Mesenchymal stem cell (in vitro differentiated cells and primary cell): ENCODE data around the gene USP17L12.
"Not testable (repeated sequence)": the region's sequence is repeated elsewhere in the genome, so short reads cannot be mapped to it uniquely, and the experiment has no call there.

Source experiments
- DNase-seq: peaks from one replicate; pipeline ENCODE4 v3.0.0-alpha.2; 2013
- H2AFZ ChIP-seq: one replicate; pipeline ENCODE4 v1.6.1; 2013; ENCODE audit warnings: low read depth, mild to moderate bottlenecking, control low read depth, inconsistent platforms, low read length, moderate library complexity
- H2AK5ac ChIP-seq: 2 replicates; pipeline ENCODE4 v1.6.1; 2013; ENCODE audit warnings: low read length, moderate library complexity, mild to moderate bottlenecking, inconsistent platforms; ENCODE audit not compliant: severe bottlenecking
- H2BK120ac ChIP-seq: one replicate; pipeline ENCODE4 v1.6.1; 2013; ENCODE audit warnings: low read depth, mild to moderate bottlenecking, inconsistent platforms, low read length, moderate library complexity
- H2BK12ac ChIP-seq, 2 experiments: one replicate each; pipeline ENCODE4 v1.6.1; 2013; ENCODE audit warnings: inconsistent platforms in 2 of 2, low read length in 2 of 2, mild to moderate bottlenecking in 2 of 2, moderate library complexity in 2 of 2, control low read depth in 1 of 2
- H2BK15ac ChIP-seq: one replicate; pipeline ENCODE4 v1.6.1; 2013; ENCODE audit warnings: mild to moderate bottlenecking, low read depth, inconsistent platforms; ENCODE audit not compliant: poor library complexity, severe bottlenecking
- H2BK5ac ChIP-seq: 2 replicates; pipeline ENCODE4 v1.6.1; 2013; ENCODE audit warnings: low read depth, mild to moderate bottlenecking, low read length, control low read depth, inconsistent platforms; ENCODE audit not compliant: poor library complexity, severe bottlenecking
- H3K14ac ChIP-seq, 2 experiments: one replicate each; pipeline ENCODE4 v1.6.1; 2013; ENCODE audit warnings: inconsistent platforms in 2 of 2, low read length in 2 of 2, control low read depth in 1 of 2, mild to moderate bottlenecking in 1 of 2, moderate library complexity in 1 of 2
- H3K18ac ChIP-seq, 2 experiments: one replicate each; pipeline ENCODE4 v1.6.1; 2013; ENCODE audit warnings: inconsistent platforms in 2 of 2, low read length in 2 of 2, control low read depth in 1 of 2, low read depth in 1 of 2, mild to moderate bottlenecking in 1 of 2
- H3K23ac ChIP-seq, 2 experiments: one replicate each; pipeline ENCODE4 v1.6.1; 2013; ENCODE audit warnings: inconsistent platforms in 2 of 2, low read length in 2 of 2, mild to moderate bottlenecking in 2 of 2, moderate library complexity in 2 of 2, control low read depth in 1 of 2
- H3K27ac ChIP-seq: 2 replicates; pipeline ENCODE4 v1.5.1; 2013; ENCODE audit warnings: mild to moderate bottlenecking, moderate library complexity, low read length, control low read depth, inconsistent platforms; ENCODE audit not compliant: poor library complexity, severe bottlenecking
- H3K27me3 ChIP-seq, 2 experiments: 2 replicates each; pipeline versions ENCODE4 v1.6.1 to v1.7.0; 2013; ENCODE audit warnings: low read length in 2 of 2, mild to moderate bottlenecking in 2 of 2, moderate library complexity in 2 of 2, control low read depth in 1 of 2, inconsistent platforms in 1 of 2; ENCODE audit not compliant: control insufficient read depth in 1 of 2, insufficient read depth in 1 of 2
- H3K36me3 ChIP-seq, 2 experiments: 2 replicates each; pipeline versions ENCODE4 v1.6.1 to v1.7.0; 2013; ENCODE audit warnings: low read length in 2 of 2, control low read depth in 1 of 2, inconsistent platforms in 1 of 2, low read depth in 1 of 2, mild to moderate bottlenecking in 1 of 2; ENCODE audit not compliant: insufficient read depth in 2 of 2, control insufficient read depth in 1 of 2
- H3K4ac ChIP-seq, 2 experiments: one replicate each; pipeline ENCODE4 v1.6.1; 2013; ENCODE audit warnings: inconsistent platforms in 2 of 2, low read length in 2 of 2, mild to moderate bottlenecking in 2 of 2, moderate library complexity in 2 of 2, control low read depth in 1 of 2, low read depth in 1 of 2
- H3K4me1 ChIP-seq: 2 replicates; pipeline ENCODE4 v1.6.1; 2013; ENCODE audit warnings: low read depth, low read length, control low read depth; ENCODE audit not compliant: control insufficient read depth, insufficient read depth
- H3K4me2 ChIP-seq: 2 replicates; pipeline ENCODE4 v1.6.1; 2013; ENCODE audit warnings: low read length, mild to moderate bottlenecking, inconsistent platforms; ENCODE audit not compliant: poor library complexity, severe bottlenecking
- H3K4me3 ChIP-seq, 2 experiments: 2 replicates each; pipeline versions ENCODE4 v1.5.1 to v1.7.0; 2013; ENCODE audit warnings: low read length in 2 of 2, mild to moderate bottlenecking in 2 of 2, control low read depth in 1 of 2, low read depth in 1 of 2; ENCODE audit not compliant: insufficient read depth in 1 of 2
- H3K79me1 ChIP-seq: replicated peaks from 2 replicates; pipeline ENCODE4 v1.6.1; 2013; ENCODE audit warnings: mild to moderate bottlenecking, control low read depth, low read length, inconsistent platforms; ENCODE audit not compliant: poor library complexity, severe bottlenecking
- H3K9ac ChIP-seq: 2 replicates; pipeline ENCODE4 v1.7.0; 2013; ENCODE audit warnings: mild to moderate bottlenecking, low read length, moderate library complexity
- H3K9me3 ChIP-seq: 2 replicates; pipeline ENCODE4 v1.7.0; 2013; ENCODE audit warnings: mild to moderate bottlenecking, low read length; ENCODE audit not compliant: control insufficient read depth
- H4K8ac ChIP-seq: one replicate; pipeline ENCODE4 v1.6.1; 2013; ENCODE audit warnings: inconsistent platforms, mild to moderate bottlenecking, low read length, moderate library complexity
- H4K91ac ChIP-seq: one replicate; pipeline ENCODE4 v1.6.1; 2013; ENCODE audit warnings: mild to moderate bottlenecking, low read length, inconsistent platforms
- WGBS: methylation state at CpG from one replicate; pipeline ENCODE4 v1.1.7; 2013; ENCODE audit warnings: mixed read lengths; 5-methylcytosine and 5-hydroxymethylcytosine counted together

USP17L12 gene

GRCh38 chr4:9262572-9262971 lies 42.6 kb downstream of the USP17L12 start, which contains the start of gene USP17L21:
USP17L21 (plus strand) TSS chr4:9262872; CDS start chr4:9262872, 0 bp downstream.
- H2AFZ ChIP-seq, H3K27ac ChIP-seq: not testable (repeated sequence)

GRCh38 chr4:9267319-9267718 lies 47.4 kb downstream of the USP17L12 start, which contains the start of gene USP17L22:
USP17L22 (plus strand) TSS chr4:9267619; CDS start chr4:9267619, 0 bp downstream.
- not testable (repeated sequence) for H2BK12ac ChIP-seq, H3K9ac ChIP-seq, H3K4me1 ChIP-seq, H3K79me1 ChIP-seq, H3K27me3 ChIP-seq, H4K8ac ChIP-seq, H2AFZ ChIP-seq, DNase-seq, H3K14ac ChIP-seq, H3K27ac ChIP-seq, H3K18ac ChIP-seq, H4K91ac ChIP-seq, H3K4me3 ChIP-seq, H3K4ac ChIP-seq, H2AK5ac ChIP-seq, H3K4me2 ChIP-seq, H3K36me3 ChIP-seq, H3K23ac ChIP-seq, H2BK120ac ChIP-seq, H3K9me3 ChIP-seq, H2BK15ac ChIP-seq, H2BK5ac ChIP-seq
- no CpG with 5 or more reads among the region's 15 CpGs for WGBS

More at GRCh38 chr4:9262572-9262971, 42.6 kb downstream of the USP17L12 start, which contains the start of gene USP17L21:
- no CpG with 5 or more reads among the region's 13 CpGs for WGBS
- H4K91ac ChIP-seq, H3K4me3 ChIP-seq, H3K9me3 ChIP-seq, H2BK12ac ChIP-seq, H3K9ac ChIP-seq, H2BK15ac ChIP-seq, H3K4me1 ChIP-seq, H3K27me3 ChIP-seq, H4K8ac ChIP-seq, H2BK120ac ChIP-seq, H3K79me1 ChIP-seq, DNase-seq, H3K23ac ChIP-seq, H3K36me3 ChIP-seq, H3K18ac ChIP-seq, H3K4me2 ChIP-seq, H3K14ac ChIP-seq, H2AK5ac ChIP-seq, H3K4ac ChIP-seq, H2BK5ac ChIP-seq: not testable (repeated sequence)
